ENCODE results near the gene TLN1.

TLN1 gene

GRCh38 chr9:35732185-35732799, at the start of gene TLN1, which contains the start of gene CREB3:
Gene TLN1 (minus strand): TSS chr9:35732195. CDS start chr9:35725694, 6,501 bp downstream.
Gene CREB3 (plus strand): TSS chr9:35732666. CDS start chr9:35732773, 107 bp downstream.
- DNase-seq (ENCODE audit: low read depth in 2 of 2): peak; percentile 90 to 92

DNA sequence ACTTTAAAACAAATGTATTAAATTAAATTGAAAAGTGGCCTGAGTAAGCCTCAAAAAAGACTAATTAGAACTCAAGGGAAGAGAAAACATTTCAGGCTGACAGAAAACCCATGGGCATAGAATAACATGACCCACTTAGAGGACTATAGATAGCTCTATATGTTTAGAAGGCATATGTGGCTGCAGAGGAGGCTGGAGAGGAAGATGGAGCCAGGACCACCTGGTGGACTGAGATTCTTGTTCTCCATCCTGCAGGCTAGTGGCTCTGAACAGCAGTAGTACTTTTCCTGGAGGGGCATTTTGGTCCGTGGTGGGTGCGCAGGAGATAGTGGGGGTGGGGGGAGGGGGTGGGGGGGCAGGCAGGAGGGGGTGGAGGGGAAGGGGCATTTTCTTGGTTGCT, 49.1 kb upstream of the TLN1 start:
- no peak for DNase-seq (ENCODE audit: low read depth in 2 of 2)

DNA sequence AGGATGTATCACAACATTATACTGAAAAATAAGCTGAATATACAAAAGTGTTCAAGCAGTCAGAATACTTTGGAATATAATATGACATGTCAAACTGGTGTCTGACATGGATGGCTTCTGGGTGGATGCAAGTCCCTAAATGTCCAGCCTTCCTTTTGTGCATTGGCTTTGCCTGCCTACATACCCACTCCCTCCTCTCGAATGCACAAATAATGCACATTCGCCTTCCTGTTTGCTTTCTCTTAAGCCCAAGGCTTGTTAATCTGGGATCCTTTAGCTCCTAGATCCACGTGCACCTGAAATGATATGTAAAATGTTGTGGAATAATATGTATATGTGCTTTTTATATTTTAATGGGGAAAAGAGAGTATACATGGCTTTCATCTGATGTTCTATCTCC, 46.5 kb upstream of the TLN1 start:
- no peak for DNase-seq (ENCODE audit: low read depth in 2 of 2)

DNA sequence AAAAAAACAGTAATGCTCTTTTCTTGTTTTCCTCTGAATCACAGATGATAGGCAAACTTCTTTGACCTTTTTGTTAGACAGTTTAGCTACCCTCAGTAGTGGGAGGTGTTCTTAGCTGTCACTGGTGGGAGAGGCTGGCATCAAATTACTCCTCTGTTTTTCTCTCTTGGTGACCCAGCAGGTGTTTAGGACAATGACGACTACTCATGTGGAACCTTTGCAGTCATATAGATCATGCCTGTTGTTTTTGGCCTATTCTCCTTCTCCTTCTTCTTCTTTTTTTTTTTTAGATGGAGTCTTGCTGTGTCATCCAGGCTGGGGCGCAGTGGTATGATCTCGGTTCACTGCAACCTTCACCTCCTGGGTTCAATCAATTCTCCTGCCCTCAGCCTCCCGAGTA, 44.0 kb upstream of the TLN1 start:
- no peak for DNase-seq (ENCODE audit: low read depth in 2 of 2)

DNA sequence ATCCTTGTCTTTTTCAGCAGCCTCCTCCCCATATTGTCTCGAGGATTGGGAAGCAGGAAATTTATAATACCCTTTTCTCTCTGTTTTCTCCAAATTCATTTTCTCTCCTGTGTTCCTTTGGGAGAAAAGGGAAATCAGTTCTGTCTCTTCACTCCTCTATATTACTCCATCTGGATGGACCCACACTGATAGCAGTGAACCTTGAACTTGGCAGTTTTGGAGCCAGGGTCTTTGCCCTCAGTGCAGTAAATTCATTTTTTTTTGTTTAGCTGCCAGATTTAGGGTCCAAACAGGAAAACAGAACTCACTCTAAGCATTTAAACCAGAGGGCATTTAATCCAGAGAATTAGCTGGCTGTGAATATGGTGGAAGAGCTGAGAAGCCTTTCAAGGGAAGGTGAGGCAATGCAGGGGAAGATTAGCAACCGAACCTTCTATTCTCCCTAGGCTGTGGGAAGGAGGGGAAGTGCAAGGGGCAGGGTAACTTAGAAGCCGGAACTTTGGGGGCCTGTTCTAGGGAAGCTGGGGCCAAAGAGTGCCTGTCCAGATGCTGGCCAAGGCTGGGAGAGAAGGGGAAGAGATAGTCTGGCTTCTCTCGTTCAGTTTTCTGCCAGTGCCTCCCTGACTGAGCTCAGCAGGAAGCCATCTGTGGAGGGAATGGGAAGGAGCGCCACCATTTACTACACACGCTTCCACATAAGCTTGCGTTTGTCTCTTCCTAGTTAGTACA, 43.1 kb upstream of the TLN1 start:
- no peak for DNase-seq (ENCODE audit: low read depth in 2 of 2)

DNA sequence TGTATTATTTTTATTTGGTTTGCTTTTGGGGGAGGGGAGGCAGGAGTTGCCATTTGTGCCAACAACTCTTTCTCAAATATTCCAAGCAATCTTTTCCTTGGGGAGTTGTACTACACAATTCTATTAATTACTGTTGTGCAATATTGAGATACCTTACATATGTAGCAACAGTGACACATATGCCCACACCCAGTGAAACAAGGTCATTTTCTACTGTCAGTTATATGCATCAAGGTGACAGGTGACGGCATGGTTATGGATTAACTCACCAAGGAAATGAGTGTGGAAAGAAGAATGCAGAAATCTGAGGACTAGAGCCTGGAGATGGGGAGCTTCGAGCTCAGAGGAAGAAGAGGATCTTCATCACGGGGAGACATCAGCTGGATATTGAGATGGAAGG, 39.9 kb upstream of the TLN1 start:
- no peak for DNase-seq (ENCODE audit: low read depth in 2 of 2)

- no peak for DNase-seq (ENCODE audit: low read depth in 2 of 2)
Observed at GRCh38 chr9:35771534-35771933, 39.5 kb upstream of the TLN1 start.

DNA sequence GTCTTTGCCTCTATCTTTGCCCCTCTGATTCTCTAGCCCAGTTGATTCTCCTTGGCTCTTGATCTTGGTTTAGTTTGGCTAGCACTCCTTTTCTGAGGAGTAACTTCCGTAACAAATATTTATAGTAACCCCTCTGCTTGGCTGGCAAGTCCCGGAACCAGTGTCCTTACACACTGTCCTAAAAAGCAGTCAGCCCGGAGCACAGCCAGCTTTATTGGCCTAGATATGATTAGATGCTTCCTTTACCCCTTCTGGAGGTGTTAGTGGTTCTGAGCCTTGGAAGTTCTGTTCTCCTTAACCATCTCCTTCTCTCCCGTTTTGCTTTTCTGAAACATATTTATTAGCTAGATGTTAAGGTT, 39.1 kb upstream of the TLN1 start:
- no peak for DNase-seq (ENCODE audit: low read depth in 2 of 2)

- no peak for DNase-seq (ENCODE audit: low read depth in 2 of 2)
Observed at GRCh38 chr9:35769763-35770162, 37.8 kb upstream of the TLN1 start.

DNA sequence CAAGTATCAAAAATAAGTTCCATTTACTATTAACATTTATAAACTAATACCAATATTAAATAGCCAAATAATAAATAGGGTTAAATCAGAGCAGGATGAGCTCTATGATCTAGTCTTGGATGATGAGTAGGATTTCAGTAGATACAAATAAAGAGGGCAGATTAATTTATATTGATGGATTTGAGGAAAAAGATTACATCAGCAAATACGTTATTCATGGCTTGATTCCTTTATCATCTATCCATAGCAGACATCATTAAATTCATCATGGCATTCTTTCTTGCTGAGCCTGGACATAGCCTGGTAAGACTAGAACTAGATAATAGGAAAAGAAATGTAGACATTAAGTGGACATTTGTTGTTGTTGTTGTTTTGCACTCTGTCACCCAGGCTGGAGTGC, 35.5 kb upstream of the TLN1 start:
- no peak for DNase-seq (ENCODE audit: low read depth in 2 of 2)

DNA sequence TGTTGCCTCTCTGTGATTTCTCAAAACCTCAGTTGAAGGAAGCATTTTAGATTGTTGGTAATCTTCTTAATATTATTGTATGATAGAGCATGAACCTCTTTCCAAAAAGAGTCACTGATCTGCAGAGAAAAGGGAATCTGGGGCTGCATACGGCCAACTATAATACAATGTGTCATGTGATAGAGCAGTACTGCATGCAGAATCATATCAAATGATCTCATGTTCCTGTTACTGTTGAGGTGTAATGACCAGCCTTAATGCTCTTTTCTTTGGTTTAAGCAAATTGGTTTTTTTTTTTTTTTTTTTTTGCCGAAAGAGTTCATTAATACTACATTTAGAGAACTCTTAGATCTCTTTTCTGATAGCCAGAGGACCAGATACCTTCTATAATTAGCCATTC, 35.0 kb upstream of the TLN1 start:
- no peak for DNase-seq (ENCODE audit: low read depth in 2 of 2)

GRCh38 chr9:35763803-35764202, 31.8 kb upstream of the TLN1 start:
- DNase-seq (ENCODE audit: low read depth in 2 of 2): no peak

GRCh38 chr9:35763181-35763580, 31.2 kb upstream of the TLN1 start:
- no peak for DNase-seq (ENCODE audit: low read depth in 2 of 2)

- no peak for DNase-seq (ENCODE audit: low read depth in 2 of 2)
Observed at GRCh38 chr9:35760651-35761050, 28.7 kb upstream of the TLN1 start.

DNA sequence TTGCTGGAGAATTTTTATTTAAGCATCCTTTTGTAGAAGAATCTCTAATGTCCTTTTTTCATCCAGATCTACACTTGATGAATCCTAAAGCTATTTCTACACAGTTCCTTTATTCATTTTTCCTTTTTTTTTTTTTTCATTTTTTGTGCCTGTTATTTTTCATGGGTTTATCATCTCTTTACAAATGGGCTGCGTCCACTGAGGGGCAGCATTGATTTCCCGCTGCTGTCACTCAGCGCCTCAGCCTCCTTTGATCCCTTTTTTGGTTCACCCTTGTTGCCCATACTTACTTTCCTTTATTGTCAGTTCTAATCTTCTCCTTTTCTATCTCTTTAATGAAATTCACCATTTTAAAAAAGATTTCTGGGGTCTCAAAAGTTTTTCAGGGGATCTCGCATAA, 27.8 kb upstream of the TLN1 start:
- no peak for DNase-seq (ENCODE audit: low read depth in 2 of 2)

GRCh38 chr9:35758475-35759050, 26.6 kb upstream of the TLN1 start:
- no peak for DNase-seq (ENCODE audit: low read depth in 2 of 2)

GRCh38 chr9:35757892-35758275, 25.9 kb upstream of the TLN1 start:
- DNase-seq (ENCODE audit: low read depth in 2 of 2): no peak

- DNase-seq (ENCODE audit: low read depth in 2 of 2): no peak
Observed at GRCh38 chr9:35757226-35757891, 25.4 kb upstream of the TLN1 start.

DNA sequence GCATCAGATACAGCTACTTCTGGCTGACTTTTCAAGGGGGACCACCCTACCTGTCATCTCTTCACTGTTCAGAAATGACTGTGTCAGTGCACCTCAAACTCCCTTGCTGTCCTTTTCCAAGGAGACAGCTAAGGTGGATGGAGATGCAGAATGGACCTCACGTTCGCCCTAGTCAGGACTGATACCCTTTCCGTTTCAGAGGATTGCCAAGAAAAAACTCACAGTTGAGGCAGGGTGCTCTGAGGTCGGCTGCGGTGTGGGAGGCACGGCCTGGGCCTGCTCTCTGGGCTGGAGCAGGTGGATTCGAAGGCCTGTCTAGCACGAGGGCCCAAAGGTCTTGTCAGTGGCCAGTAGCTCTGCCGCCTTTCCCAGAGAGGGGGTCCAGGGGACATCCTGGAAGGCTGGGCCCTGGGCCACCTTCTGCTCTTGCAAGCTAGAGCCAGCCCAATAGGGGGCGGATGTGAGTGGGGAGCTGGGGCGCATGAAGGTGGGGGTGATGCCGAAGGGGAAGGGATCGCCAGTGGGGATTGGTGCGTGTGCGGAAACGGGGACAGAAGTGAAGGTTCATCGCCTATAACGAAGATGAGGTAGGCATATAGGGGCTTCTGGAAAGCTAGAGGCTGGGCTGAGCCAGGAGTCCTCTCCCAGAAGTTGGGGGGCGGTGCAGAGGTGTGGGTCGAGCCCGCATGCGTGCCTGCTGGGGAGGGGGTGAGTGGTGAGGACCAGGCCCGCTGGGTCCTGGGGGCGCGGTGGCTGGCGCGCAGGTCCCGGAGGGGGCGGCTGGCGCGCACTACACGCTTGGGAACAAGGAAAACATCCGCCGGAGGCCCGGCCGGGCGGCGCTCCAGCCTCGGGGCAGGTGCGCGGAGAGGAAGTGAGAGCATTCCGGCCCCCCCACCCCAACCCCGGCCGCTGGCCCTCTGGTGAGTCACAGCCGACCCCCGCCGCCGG, 24.6 kb upstream of the TLN1 start:
- DNase-seq (ENCODE audit: low read depth in 2 of 2): peak; percentile 41 to 55

GRCh38 chr9:35755071-35755470, 23.1 kb upstream of the TLN1 start:
- DNase-seq (ENCODE audit: low read depth in 2 of 2): no peak

GRCh38 chr9:35754264-35754663, 22.3 kb upstream of the TLN1 start, which contains the start of gene MSMP:
Gene MSMP (minus strand): TSS chr9:35754276. CDS start chr9:35754129, 147 bp downstream.
- no peak for DNase-seq (ENCODE audit: low read depth in 2 of 2)

GRCh38 chr9:35753466-35753865, 21.5 kb upstream of the TLN1 start:
- no peak for DNase-seq (ENCODE audit: low read depth in 2 of 2)
